Medulla oblongata (tissue), 1 donor: Measurements from ENCODE around the gene PIK3C2G.

Experiments used
- DNase-seq: peaks from one replicate; pipeline ENCODE4 v3.0.0-alpha.2; 2015; ENCODE audit errors: extremely low spot score

Gene PIK3C2G

DNA sequence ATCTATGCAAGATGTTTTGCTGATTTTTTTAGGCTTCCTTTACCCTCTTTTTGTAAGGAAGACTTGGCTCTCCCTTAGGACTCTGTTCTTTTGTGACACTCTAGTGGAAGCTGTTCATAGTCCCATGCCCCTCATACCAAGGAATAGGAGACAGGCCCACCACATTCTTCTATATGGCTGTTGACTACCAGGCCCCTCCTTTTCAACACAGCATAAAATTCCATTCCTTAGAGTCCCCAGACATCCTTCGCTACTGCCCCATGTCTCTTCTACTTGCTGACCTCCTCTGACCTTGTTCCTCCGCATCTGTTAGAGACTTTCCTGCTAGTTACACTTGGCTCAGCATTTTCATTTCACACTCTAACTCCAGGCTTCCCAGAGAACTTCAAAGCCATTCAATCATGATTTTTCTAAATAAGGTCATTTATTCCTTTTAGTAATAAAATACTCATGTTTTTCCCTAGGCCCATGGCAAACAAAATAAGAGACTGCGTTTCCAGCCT, 9.7 kb downstream of the PIK3C2G start:
- DNase-seq: no peak

DNA sequence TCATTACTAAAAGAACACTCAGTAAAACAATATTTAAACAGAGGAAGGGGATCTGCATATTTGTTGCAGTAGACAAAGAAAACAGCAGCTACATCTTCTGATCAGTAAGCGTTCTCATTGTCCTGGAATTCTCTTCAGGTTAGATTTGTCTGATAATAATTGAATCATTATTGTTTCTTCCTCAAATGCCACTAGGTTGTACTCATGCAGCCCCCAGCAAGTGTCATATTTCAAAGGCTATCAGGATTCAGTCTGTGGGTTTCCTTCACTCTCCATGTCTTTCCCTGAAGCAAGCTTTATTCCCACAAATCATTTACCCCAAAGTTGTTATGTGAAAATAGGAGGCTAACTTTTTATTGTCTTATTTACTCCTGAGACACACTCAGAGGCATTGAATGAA, 14.7 kb downstream of the PIK3C2G start:
- DNase-seq: no peak

DNA sequence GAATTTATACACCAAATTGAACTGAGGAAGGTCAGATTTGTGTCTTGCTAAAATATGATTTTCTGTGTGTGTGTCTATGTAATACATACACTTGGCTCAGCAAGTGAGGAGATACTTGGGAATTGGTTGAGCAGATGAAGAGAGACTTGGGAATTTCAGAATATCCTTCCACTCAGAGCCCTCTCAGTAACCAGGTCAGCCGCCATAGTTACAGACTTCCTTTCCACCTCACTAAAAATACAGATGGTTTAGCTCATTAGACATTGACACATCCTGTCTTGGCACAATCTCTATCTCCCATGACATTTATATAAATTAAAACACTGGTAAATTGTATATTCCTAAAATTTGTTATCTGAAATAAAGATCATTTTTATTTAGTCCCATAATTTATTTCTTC, 15.9 kb downstream of the PIK3C2G start:
- no peak for DNase-seq

DNA sequence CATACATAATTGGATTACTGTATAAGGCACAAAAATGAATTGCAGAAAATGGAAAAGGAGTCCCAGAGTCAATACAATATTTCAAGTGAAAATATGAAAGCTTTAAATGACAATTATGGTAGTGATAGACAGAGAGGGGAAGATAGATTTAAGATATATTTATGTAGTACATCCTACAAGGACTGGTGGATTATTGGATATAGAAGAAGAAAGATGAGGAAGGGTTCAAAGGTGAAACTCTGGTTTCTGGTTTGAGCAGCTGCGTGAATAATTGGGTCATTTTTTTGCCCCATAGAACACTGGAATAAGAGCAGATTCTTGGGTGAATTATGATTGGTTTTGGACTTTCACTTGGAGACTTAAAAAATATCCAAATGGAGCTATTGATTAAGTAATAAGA, 19.4 kb downstream of the PIK3C2G start:
- no peak for DNase-seq

DNA sequence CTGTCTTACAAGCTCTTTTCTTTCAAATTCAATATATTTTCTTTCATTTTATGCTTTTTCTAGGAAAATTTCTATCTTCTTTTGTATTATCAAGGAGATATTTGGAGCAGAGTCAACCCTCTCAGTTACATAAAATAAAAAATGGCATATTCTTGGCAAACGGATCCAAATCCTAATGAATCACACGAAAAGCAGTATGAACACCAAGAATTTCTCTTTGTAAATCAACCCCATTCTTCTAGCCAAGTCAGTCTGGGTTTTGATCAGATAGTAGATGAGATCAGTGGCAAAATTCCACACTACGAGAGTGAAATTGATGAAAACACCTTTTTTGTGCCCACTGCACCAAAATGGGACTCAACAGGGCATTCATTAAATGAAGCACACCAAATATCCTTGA, 20.6 kb downstream of the PIK3C2G start:
- no peak for DNase-seq

DNA sequence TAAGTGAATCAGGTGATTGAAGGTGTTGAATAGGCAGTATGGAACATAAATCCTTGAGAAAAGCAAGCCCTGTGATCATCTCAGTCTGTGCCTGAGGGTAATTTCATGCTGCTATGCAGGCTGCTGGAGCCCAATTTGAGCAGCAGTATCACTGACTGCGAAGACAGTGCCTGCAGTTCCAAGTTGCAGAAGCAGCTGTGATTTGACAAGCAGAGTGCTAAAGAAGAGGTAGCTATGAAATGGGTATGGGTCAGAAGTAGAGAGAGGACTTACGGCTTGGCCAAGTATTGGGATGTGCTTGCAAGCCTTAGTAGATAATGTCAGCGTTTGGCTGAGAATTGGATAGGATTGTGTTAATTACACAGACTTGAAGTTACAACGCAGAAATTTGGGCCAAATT, 22.5 kb downstream of the PIK3C2G start:
- DNase-seq: no peak

DNA sequence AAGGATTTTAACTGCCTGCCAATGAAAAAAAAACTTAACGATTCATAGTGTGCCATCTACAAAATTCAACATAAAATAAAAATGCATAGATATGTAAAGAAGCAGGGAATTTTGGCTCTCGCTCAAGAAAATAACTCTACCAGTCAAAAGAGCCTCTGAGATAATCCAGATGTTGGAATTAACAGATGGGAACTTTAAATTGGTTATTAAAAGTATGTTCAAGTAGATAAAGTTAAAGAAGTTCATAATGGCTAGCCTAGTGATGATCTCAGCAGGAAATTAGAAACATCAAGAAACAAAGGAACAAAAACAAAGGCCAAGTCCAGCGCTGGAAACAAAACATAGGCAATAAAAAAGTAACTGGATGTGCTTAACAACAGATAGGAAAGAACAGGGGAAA, 23.1 kb downstream of the PIK3C2G start:
- DNase-seq: no peak

DNA sequence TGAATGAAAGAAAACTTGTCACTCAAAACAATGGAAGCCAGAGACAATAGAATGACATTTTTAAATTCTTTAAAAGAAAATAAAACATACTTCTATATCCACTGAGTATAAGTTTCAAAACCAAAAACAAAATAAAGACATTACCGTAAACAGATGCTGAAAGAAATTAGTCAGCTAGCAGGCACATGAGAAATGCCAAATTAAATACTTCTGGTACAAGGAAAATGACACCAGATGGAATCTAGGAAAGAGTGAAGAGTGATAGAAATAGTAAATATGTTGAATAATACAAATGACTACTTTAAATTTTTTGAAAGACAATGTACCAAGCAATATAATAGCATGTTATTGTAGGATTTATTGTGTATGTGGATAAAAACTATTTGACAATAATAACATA, 23.8 kb downstream of the PIK3C2G start:
- no peak for DNase-seq

DNA sequence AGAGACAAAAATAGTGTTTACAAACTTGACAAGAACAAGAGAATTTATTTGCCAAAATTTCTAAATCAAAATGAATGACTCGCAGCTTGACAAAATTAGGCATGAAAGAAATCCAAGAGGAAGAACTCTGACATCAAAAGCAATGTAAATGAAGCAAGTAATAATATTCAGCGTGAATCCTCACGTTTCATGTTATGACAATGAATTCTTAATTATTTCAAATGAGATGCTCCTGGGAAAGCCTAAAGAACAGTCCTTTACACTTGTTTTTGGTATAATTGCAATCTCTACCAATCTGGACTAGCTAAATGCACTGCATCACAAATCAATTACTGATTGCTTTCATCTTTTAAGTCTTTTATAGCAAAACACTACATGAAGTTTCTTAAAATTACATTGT, 29.1 kb downstream of the PIK3C2G start:
- no peak for DNase-seq

DNA sequence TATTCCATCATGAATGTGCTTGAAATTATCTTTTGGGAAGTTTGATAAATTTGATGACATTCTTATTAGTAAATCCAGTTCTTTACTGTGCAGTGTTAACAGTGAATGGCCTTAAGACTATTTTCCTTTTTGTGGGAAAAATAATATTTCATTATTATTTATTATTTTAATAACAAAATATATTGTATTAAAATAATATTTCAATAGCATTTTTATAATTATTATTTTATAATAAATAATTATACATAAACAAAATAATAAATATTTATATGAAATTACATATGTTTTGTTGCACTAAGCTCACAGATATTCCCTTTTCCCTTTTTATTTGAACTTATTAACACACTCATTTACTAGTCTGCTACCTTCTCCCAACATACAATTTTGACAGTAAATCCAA, 33.6 kb downstream of the PIK3C2G start:
- DNase-seq: no peak

DNA sequence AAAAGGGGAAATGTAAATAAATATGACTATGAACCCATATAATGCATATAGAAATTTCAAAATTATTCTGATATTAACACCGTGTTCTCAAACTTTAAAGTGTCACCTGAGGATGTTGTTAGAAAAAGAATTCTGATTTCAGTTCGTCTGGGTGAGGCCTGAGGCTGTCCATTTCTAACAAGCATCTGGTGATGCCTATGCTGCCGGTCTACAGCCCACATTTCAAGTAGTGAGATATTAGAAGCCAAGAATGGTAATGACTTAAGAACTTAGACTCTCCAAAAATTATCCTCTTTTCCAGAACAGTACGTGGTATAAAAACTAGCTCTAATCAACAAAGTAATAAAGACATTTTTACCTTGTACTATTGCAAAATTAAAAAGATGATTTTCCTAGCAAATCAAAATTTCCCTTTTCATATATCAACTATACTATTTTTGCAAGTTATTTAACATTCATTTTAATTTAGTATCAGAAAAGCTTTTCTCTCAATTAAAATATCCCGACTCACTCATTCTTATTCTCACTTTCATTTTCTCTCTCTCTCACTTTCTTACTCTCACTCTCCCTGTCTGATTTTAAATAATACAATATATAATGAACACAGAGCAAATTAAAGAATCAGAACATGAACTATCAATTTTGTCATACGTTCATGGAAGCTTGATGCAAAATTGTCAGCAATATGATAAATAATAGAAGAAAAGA, 35.0 kb downstream of the PIK3C2G start:
- no peak for DNase-seq

DNA sequence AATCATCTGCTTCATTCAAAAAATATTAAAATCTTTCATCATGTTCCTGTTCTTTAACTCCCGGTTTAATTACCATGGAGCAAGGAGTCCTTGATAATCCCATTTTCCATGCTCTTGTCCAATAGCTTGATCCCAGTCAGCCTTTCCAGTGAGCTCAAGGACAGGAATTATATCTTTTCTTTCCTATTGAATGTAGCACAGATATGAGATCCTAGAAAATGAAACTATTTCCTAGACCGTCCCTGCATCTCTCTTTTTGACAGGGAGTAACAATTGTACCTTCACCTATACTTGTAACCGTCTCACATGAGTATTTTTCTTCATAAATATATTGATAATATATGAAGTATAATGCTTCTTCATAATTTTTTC, 35.6 kb downstream of the PIK3C2G start:
- DNase-seq: no peak

DNA sequence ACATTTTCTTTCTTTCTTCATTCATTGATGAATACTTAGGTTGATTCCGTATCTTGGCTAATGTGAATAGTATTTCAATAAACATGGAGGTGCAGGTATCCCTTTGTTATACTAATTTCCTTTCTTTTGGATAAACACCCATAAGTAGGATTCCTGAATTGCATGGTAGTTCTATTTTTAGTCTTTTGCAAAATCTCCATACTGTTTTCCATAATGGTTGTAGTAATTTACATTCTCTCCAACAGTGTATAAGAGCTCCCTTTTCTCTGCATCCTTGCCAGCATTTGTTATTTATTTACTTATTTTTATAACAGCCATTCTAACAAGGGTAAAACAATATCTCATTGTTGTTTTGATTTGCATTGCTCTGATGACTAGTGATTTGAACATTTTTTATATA, 36.6 kb downstream of the PIK3C2G start:
- no peak for DNase-seq

DNA sequence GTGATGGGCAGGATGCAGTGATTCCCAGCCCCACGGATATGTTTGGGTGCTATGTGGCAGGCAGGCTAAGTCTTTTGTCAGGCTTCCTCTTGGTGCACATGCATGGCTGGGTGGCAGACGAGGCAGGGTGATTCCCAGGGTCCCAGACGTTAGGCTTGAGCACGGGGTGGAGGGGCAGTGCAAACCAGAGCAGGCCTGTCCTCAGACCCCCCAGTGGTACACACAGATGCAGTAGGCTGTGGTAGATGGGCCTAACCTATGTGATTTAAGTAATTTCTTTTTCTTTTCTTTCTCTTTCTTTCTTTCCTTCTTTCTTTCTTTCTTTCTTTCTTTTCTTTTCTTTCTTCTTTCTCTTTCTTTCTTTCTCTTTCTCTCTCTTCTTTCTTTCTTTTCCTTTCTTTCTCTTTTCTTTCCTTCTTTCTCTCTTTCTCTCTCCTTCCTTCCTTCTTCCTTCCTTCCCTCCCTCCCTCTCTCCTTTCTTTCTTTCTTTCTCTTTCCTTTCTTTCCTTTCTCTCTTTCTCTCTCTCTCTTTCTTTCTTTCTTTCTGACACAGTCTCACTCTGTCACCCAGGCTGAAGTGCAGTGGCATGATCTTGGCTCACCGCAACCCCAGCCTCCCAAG, 41.6 kb downstream of the PIK3C2G start:
- DNase-seq: no peak

DNA sequence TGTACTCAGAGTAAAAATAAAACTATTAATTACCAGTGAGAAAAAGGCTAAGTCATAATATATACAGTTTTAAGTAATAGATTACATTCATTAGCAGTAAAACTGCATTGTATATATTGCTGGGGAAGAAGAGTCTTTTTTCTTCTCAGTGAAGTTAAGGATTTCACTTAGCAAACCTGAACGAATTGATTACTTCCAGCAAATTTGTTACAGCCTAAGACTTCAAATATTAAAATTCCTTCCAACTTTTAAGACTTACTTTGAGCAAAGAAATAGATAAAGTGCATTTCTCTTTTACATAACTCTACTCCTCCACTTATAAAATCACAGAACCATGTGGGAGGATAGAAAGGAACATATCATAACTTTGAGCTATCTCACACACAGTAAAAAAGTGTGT, 43.3 kb downstream of the PIK3C2G start:
- no peak for DNase-seq

DNA sequence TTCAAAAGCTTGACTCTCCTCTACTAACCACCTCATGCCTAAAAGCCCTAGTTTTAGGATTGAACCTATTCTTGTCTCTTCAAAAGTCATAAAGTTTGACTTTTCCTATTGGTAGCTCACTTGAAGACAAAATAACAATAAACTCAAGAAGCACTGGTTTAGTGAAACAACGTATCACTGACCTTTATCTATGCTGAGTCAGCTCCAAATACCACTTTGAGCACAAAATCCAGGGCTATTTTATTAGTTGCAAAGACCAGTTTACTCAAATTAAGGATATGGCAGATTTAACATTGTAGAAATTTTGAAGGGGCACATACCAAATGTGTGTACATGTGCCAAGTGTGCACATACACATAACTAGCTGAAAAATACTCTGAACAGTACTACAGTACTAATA, 45.0 kb downstream of the PIK3C2G start:
- DNase-seq: no peak

DNA sequence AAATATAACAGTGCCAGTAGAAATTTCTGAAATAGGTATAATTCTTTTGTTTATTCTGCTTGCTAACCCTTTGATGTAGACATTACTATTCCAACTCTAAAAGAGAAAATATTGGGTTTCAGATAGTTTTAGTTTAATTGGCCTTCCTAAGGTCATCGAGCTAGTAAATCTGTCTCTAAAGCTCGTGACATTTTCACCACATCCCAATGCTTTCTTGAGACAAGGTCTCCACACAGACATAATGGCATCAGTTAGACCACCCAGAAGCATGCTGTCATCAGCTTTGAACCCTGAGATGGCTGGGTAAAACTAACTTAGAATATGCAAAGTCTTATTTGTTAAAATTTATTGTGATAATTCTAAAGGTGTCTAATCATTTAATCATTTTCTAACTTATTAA, 52.0 kb downstream of the PIK3C2G start:
- no peak for DNase-seq

DNA sequence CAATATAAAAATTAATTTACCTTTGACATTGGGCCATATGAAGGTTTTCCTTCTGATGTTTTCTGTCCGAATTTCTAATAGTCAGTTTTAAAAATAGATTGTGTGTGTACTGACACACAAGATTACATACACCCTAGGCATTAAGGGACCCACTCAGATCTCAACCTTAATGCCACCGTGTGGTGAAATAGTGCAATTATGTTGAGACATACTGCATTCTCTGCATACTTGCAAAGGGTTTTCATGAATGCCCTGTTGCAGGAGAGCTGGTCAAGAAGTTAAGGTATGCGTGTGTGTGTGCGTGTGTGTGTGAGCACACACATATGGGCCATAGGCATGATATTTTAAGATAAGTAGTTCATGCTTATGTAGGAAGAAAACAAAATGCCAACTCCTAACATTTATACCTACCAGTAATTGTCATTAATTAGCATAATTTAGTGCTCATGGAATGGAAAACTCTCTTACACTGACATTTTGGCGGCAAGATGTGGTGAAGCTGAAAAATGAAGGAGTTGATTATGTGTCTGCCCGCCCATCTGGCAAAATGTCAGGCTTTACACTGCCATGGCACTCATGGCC, 58.8 kb downstream of the PIK3C2G start:
- peak; percentile 20 for DNase-seq

DNA sequence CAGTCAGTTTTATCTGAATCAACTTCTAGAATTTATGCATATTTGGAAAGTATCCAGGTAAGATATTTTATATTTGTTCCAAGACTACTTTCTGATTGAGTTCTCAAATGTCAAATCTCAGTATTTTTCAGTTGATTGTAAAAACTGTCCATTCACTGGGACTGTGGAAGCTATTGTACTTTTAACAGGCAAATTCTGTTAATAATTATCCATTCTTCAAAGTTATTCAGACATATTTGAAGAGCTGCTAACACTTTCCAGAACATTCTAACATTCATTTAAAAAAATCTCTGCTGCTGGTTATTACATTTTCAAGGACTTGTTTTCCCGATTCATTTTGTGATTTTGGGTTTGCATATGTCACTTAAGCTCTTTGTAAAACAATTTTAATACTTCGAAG, 59.7 kb downstream of the PIK3C2G start:
- DNase-seq: no peak

DNA sequence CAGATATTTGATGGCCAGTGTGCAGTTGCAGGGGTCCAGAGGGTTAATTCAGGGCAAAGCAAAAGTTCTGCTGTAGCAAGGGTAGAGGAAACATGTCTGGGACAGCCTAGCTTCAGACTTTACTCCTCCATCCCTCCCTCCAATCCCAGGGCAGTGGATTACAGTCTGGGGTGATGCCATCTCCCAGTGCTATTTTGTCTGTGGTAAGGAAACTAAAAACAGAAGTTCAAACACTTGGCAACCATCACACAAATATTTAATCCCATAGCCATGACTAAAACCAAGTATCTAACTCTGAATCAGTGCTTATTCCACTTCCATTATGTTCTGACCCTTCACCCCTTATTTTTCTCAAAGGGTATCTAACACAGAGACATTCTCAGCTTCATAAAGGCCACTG, 61.8 kb downstream of the PIK3C2G start:
- no peak for DNase-seq

DNA sequence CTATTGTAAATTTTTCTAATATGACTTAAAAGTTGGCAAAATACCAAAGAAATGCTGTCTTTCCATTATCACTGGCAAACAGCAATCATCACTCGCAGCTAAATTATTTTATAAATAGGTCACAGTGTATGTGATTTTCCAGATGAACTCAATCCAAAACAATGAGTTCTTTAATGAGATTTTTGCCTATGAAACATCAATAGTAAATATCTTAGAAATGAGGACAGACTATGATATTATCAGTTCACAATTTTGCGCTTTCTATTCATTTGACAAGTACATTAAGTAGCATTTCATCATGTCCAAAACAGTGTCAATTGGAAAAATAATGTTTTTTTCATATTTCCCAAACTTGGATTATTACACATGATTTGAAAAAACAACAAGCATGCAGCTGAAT, 65.7 kb downstream of the PIK3C2G start:
- no peak for DNase-seq

DNA sequence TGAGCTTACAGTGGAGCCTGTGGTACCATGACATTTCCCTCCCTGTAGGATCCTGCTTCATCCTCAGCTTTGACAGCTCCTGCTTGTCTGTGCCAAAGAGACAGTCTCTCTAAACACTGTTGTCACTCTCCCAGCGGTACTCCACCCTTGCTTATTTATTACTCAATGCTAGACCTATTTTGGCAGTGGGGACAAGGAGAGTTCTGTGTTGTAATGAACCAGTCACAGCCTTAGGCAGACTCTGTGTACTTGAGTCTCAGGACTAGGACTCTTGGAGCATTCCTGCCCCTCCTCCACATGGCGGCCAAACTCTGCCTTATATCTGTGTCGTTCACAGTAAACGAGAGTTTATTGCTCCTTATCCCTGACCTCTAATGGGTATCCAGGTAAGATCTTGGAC, 70.9 kb downstream of the PIK3C2G start:
- no peak for DNase-seq

DNA sequence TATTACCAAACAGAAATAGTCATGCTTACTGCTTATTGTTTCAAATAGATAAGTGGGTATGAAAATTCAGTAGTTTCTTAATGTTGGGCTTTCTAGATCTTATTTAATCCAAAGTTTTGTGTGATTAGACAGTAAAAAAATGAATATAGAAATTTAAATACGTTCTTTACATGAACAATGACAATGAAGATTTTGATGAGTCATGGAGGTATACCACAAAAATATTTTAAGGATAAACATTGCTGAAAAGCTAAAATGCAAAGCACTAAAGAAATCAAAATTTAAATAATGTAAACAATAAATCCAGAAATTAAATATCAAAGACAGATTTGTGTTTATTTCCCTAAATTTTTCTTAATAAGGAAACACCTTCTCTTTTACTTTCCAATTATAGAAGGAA, 78.3 kb downstream of the PIK3C2G start:
- DNase-seq: no peak
